ENCODE results near the gene PHTF2.

PHTF2 gene

DNA sequence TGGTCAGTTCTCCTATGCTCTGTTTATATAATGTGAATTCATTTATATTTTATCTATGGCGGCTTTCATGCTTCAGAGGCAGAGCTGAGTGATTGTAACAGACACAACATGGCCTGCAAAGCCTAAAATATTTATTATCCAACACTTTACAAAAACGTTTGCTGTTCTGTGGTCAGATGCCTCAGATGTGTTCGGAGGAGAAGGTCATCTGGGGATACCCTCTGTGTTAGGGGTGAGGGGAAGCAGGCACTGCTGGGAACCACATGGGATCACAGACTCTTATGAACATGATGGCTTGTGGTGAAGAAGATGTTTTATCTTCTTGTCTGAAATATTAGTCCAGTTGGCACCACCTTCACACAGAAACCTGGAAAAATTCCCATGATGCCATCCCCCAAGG lies 203.4 kb downstream of the PHTF2 start:
- in situ Hi-C loops (cut with HindIII; ENCODE audit: low pct_ligation_motif_present, low pct_unique_long_range_greater_than_20kb, low sequenced_read_pairs) = no loop called here
- DNase-seq = no peak

DNA sequence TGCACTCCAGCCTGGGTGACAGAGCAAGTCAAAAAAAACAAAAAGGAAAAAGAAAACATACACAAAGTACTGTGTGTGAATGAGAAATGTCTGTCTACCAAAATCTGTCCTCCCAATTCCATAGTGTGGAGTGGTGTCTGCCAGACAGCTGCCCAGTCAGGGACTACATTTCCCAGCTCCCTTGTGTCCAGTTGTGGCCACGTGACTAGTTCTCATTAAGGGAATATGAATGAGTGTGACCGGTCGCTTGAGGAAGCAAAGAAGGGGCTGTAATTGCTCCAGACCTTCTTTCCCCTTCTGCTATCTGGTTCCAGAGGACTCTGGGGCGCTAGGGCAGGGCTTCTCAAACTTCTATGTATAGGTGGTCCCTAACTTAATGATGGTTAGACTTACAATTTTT lies 204.1 kb downstream of the PHTF2 start:
- no peak for DNase-seq
- in situ Hi-C loops (cut with HindIII; ENCODE audit: low pct_ligation_motif_present, low pct_unique_long_range_greater_than_20kb, low sequenced_read_pairs) = no loop called here

DNA sequence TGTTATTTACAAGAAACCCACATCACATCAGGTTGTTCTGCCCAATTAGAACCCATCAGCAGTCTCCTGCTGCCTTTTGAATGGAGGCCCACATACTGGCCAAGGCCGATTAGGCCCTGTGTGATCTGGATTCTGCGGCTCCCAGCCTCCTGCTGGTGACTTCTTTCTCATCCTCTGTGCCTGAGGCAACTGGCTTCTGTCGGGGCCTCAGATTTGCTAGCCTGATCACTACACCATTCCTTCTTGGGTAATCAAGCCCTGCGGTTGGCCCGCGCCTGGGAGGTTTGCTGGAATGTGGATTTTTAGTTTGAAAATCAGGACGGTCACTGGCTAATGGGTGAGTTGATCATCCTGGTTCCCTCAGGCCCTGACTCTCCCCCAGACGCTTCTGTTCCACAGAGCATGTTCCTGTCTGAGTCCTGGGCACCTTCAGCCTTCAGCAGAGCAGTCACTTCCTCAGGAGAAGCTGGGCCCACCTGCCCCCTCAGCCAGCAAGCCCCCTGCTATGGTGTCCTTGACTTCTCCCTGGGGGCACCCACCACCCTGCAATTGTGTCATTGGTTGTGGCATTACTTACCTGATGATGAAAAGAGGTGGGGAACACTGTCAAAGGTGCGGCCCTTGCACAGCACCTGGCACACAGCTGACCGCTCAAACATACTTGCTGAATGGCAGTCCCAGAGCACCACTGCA lies 207.6 kb downstream of the PHTF2 start:
- in situ Hi-C loops (cut with HindIII; ENCODE audit: low pct_ligation_motif_present, low pct_unique_long_range_greater_than_20kb, low sequenced_read_pairs) = no loop called here

More for the DNA sequence above, 207.6 kb downstream of the PHTF2 start:
- DNase-seq = no peak

All from ACHN (cell line).